ENCODE results near the gene GRK5.

DNA sequence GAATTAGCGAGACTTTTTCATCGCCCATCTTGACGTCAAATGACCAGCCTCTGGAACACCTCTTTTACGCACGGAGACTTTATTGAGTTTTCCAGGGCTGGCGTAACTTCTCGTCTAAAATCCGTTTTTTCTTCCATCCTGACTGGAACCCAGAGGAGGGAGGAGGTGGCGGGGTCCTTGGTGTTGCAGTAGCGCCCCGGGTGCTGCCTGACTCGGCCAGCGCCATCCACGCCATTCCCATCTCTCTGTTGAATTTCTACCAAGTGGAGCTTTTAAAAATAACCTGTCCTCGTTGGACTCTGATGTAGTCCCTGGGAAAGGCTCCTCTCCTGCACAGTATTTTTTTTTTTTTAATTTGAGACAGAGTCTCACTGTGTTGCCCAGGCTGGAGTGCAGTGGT, 179.3 kb downstream of the GRK5 start:
- TF ChIP-seq, protein P1, sequence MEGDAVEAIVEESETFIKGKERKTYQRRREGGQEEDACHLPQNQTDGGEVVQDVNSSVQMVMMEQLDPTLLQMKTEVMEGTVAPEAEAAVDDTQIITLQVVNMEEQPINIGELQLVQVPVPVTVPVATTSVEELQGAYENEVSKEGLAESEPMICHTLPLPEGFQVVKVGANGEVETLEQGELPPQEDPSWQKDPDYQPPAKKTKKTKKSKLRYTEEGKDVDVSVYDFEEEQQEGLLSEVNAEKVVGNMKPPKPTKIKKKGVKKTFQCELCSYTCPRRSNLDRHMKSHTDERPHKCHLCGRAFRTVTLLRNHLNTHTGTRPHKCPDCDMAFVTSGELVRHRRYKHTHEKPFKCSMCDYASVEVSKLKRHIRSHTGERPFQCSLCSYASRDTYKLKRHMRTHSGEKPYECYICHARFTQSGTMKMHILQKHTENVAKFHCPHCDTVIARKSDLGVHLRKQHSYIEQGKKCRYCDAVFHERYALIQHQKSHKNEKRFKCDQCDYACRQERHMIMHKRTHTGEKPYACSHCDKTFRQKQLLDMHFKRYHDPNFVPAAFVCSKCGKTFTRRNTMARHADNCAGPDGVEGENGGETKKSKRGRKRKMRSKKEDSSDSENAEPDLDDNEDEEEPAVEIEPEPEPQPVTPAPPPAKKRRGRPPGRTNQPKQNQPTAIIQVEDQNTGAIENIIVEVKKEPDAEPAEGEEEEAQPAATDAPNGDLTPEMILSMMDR (conservative IDR thresholded peaks at IDR 0.05; ENCODE audit: low read depth, low read length) = no peak
- no peak for TF ChIP-seq EZH2 (IDR thresholded peaks at IDR 0.05; ENCODE audit: borderline replicate concordance, low read depth, low read length, poor library complexity, severe bottlenecking)
